LNCaP clone FGC (cell line): Measurements from ENCODE around the gene GPR173.
A peak's percentile ranks its signal among the peaks of the same experiment; 100 is the strongest.

Source experiments
- DNase-seq: peaks from one replicate; pipeline ENCODE4 v3.0.0-alpha.2; 2011; ENCODE audit warnings: low read depth
- H3K4me3 ChIP-seq: 2 replicates; pipeline ENCODE4 v1.5.1; 2011; ENCODE audit warnings: mild to moderate bottlenecking, low read depth, low read length, control low read depth
- CTCF ChIP-seq: IDR thresholded peaks from 2 replicates; pipeline ENCODE4 v1.5.1; 2012; ENCODE audit warnings: mild to moderate bottlenecking; ENCODE audit not compliant: control insufficient read depth, insufficient read depth; ENCODE audit errors: extremely low read depth

Gene GPR173

GRCh38 chrX:53094582-53094905 lies 46.0 kb downstream of the GPR173 start:
- no peak for DNase-seq
- H3K4me3 ChIP-seq: peak overlapping the region; percentile 85
- TF ChIP-seq CTCF: no peak

- TF ChIP-seq CTCF: no peak
- H3K4me3 ChIP-seq: no peak overlapping the region
- no peak for DNase-seq
These were observed 47.2 kb downstream of the GPR173 start for GRCh38 chrX:53095796-53096195.

GRCh38 chrX:53114864-53115549 lies 66.4 kb downstream of the GPR173 start:
- TF ChIP-seq CTCF: no peak
- no peak for DNase-seq
- H3K4me3 ChIP-seq: no peak overlapping the region

GRCh38 chrX:53115550-53115874 lies 66.9 kb downstream of the GPR173 start:
- TF ChIP-seq CTCF: no peak
- H3K4me3 ChIP-seq: no peak overlapping the region
- no peak for DNase-seq

GRCh38 chrX:53116101-53116500 lies 67.5 kb downstream of the GPR173 start:
- no peak for DNase-seq
- H3K4me3 ChIP-seq: no peak overlapping the region
- TF ChIP-seq CTCF: no peak

- no peak for TF ChIP-seq CTCF
- H3K4me3 ChIP-seq: no peak overlapping the region
- no peak for DNase-seq
These were observed 73.4 kb downstream of the GPR173 start for GRCh38 chrX:53122013-53122412.

GRCh38 chrX:53125506-53125905 lies 76.9 kb downstream of the GPR173 start:
- no peak overlapping the region for H3K4me3 ChIP-seq
- DNase-seq: no peak
- TF ChIP-seq CTCF: no peak
